ES-I3 (cell line): ENCODE measurements around the gene MS4A6E.
"Not testable (repeated sequence)": the region's sequence is repeated elsewhere in the genome, so short reads cannot be mapped to it uniquely, and the experiment has no call there.

Source experiments
- H3K36me3 ChIP-seq: 2 replicates; pipeline ENCODE4 v1.6.1; 2013; ENCODE audit warnings: mild to moderate bottlenecking, low read length, control low read depth, moderate library complexity; ENCODE audit not compliant: insufficient read depth
- H3K4me1 ChIP-seq: 2 replicates; pipeline ENCODE4 v1.6.1; 2013; ENCODE audit warnings: mild to moderate bottlenecking, control low read depth, low read length; ENCODE audit not compliant: insufficient read depth
- H3K9ac ChIP-seq: 2 replicates; pipeline ENCODE4 v1.6.1; 2013; ENCODE audit warnings: low read depth, mild to moderate bottlenecking, low read length, moderate library complexity
- H3K9me3 ChIP-seq: 2 replicates; pipeline ENCODE4 v1.6.1; 2013; ENCODE audit warnings: mild to moderate bottlenecking, low read length, moderate library complexity; ENCODE audit not compliant: control insufficient read depth, insufficient read depth

MS4A6E gene, protein sequence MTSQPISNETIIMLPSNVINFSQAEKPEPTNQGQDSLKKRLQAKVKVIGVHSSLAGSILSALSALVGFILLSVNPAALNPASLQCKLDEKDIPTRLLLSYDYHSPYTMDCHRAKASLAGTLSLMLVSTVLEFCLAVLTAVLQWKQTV

DNA sequence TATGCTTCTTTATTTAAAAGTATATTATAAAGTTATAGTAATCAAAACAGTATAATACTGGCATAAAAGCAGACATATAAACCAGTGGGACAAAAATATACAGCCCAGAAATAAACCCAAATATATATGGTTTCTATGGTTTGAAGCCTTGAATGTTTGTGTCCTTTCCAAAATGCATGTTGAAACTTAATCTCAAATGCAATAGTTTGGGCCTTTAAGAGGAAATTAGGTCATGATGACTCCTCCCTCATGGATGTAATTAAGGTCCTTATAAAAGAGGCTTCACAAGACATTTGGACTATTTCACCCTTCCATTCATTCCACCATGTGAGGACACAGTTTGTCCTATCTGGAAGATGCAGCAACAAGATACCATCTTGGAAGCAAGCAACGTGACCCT, at the start of gene MS4A6E:
MS4A6E (plus strand) TSS at position 301 of the 400 bp plus-strand sequence. CDS start 7,641 bp downstream, outside the sequence.
- no peaks in the 10 kb centered on the region for H3K9me3 ChIP-seq
- no peaks in the 10 kb centered on the region for H3K4me1 ChIP-seq
- no peak within 1 kb of the TSS for H3K9ac ChIP-seq
- no peaks in the 10 kb centered on the region for H3K36me3 ChIP-seq

DNA sequence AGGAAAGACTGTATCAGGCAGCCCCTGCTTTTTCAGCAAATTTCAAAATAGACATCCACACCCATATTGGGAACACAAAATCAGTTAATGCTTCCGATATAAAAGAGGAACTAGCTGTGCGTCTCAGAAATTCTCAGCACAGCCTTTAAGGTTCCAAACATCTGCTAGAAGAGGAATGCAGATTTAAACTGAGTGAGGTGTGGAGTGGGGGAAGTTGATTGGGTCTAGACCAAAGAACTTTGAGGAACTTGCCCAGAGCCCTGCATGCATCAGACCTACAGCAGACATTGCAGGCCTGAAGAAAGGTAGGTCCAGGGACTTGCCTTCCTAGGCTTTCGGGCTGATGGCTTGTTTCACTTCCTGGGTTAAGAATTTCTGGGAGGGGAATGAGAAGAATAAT, 46.6 kb upstream of the MS4A6E start, which contains the start of gene MS4A4A:
MS4A4A (plus strand) TSS at position 255 of the 400 bp plus-strand sequence; CDS start at position 265, 10 bp downstream.
- Histone ChIP-seq H3K9me3 (no peaks in the 10 kb centered on the region; the same call in 1 of the 2 replicates), H3K4me1 (no peaks in the 10 kb centered on the region), H3K36me3 (no peaks in the 10 kb centered on the region), H3K9ac (no peak within 1 kb of the TSS)

DNA sequence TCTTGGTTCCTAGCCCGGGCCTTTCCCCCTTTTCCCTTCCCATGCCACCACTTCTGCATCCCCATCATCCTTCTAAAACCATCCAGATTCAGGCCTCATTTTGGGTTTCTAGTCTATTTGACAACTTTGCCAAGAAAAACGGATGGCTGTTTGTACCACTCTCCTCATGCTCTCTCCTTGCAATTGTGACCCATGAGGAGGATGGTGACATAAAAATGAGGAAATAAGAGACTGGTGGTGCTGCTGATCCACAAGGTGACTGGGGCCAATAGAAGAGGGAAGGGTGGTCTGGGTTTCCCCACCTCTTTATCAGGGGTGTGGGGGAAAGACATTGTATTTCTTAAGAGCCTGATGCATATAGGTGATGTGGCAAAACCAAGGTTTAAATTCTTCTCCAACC, 45.6 kb upstream of the MS4A6E start:
- Histone ChIP-seq H3K4me1 (no peaks in the 10 kb centered on the region), H3K9me3 (no peaks in the 10 kb centered on the region; the same call in 1 of the 2 replicates), H3K36me3 (no peaks in the 10 kb centered on the region), H3K9ac (no peak overlapping the region)

- no peak overlapping the region for H3K9ac ChIP-seq
- H3K4me1 ChIP-seq, result no peaks in the 10 kb centered on the region
- H3K9me3 ChIP-seq, result no peaks in the 10 kb centered on the region
- no peaks in the 10 kb centered on the region for H3K36me3 ChIP-seq
These were observed 44.8 kb upstream of the MS4A6E start for GRCh38 chr11:60282286-60282685.

DNA sequence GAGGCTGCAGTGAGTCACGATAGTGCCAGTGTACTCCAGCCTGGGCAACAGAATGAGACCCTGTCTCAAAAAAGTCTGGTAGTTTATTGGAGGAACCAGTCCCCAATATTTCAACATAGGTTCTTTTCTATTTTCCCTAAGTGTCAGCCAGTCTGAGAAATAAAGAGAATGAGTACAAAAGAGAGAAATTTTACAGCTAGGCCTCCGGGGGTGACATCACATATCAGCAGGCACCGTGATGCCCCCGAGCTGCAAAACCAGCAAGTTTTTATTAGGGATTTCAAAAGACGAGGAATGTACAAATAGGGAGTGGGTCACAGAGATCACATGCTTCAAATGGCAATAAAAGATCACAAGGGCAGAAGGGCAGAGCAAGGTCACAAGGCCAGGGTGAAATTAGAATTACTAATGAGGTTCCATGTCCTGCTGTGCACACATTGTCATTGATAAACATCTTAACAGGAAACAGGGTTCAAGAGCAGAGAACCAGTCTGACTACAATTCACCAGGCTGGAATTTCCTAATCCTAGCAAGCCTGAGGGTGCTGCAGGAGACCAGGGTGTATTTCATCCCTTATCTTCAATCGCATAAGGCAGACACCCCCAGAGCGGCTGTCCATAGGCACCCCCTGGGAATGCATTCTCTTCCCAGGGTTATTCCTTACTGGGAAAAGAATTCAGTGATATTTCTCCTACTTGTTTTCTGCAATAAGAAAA, 41.5 kb upstream of the MS4A6E start:
- H3K9ac ChIP-seq, H3K9me3 ChIP-seq, H3K4me1 ChIP-seq, H3K36me3 ChIP-seq: not testable (repeated sequence)

- Histone ChIP-seq H3K4me1 (no peaks in the 10 kb centered on the region), H3K9me3 (no peaks in the 10 kb centered on the region; the same call in 1 of the 2 replicates), H3K9ac (no peak overlapping the region), H3K36me3 (no peaks in the 10 kb centered on the region)
These were observed 38.5 kb upstream of the MS4A6E start for GRCh38 chr11:60288531-60288930.

GRCh38 chr11:60292145-60292544, 34.9 kb upstream of the MS4A6E start:
- Histone ChIP-seq H3K9ac (no peak overlapping the region), H3K36me3 (no peaks in the 10 kb centered on the region), H3K9me3 (no peaks in the 10 kb centered on the region; the same call in 1 of the 2 replicates), H3K4me1 (no peaks in the 10 kb centered on the region)

- Histone ChIP-seq H3K9ac (no peak overlapping the region), H3K9me3 (no peaks in the 10 kb centered on the region), H3K4me1 (no peaks in the 10 kb centered on the region), H3K36me3 (no peaks in the 10 kb centered on the region)
These were observed 25.9 kb upstream of the MS4A6E start for GRCh38 chr11:60301178-60301577.

DNA sequence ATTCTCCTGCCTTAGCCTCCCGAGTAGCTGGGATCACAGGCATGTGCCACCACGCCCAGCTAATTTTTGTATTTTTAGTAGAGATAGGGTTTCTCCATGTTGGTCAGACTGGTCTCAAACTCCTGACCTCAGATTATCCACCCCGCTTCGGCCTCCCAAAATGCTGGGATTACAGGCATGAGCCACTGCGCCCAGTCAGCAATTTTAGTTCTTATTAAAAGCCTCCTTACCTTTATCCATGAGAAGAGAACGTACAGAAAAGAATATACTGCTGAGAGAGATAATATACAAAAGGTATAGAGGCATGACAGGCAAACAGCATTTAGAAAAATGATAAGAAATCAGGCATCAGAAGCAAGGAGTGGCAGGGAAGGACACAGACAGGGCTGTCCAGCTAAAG, 25.2 kb upstream of the MS4A6E start:
- not testable (repeated sequence) for H3K9ac ChIP-seq, H3K36me3 ChIP-seq, H3K4me1 ChIP-seq, H3K9me3 ChIP-seq

- Histone ChIP-seq H3K36me3 (no peaks in the 10 kb centered on the region), H3K9me3 (no peaks in the 10 kb centered on the region), H3K4me1 (no peaks in the 10 kb centered on the region), H3K9ac (no peak overlapping the region)
These were observed 23.4 kb upstream of the MS4A6E start for GRCh38 chr11:60303661-60304060.

GRCh38 chr11:60305906-60306619, 21.0 kb upstream of the MS4A6E start:
- no peaks in the 10 kb centered on the region for H3K36me3 ChIP-seq
- H3K9ac ChIP-seq, result no peak overlapping the region
- H3K9me3 ChIP-seq, result no peaks in the 10 kb centered on the region
- no peaks in the 10 kb centered on the region for H3K4me1 ChIP-seq

DNA sequence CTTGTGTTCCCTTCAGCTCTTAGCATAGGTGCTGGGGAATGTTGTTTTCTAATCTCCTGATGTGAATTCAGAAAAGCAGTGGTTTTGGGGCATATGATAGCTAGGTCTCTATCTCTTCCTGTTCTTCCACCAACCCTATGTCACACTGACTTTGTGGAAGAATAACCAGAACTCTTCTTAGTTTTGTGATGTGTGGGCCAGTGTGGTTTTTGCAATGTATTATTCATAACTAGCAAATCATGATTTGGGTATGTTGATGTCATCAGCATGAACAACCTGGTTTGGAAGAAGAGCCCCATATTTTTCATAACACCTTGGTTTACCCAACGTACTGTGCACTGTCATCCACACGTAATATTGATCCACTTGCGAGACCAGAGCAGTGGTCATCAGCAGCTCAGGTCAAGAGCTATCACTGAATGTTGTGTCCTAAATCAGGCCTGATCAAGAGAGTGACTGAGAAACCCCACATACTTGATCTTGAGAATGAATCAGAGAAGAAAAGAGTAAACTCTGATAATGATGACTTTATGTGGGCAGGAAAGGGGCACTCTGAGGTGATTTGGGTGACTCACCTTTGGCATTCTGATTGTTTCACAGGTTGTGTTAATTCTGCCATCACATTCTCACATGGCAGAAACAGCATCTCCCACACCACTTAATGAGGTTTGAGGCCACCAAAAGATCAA, 19.4 kb upstream of the MS4A6E start:
- Histone ChIP-seq H3K36me3 (no peaks in the 10 kb centered on the region), H3K9me3 (no peaks in the 10 kb centered on the region), H3K9ac (no peak overlapping the region), H3K4me1 (no peaks in the 10 kb centered on the region)

- no peak overlapping the region for H3K9ac ChIP-seq
These were observed 16.6 kb upstream of the MS4A6E start for GRCh38 chr11:60310407-60310998.

DNA sequence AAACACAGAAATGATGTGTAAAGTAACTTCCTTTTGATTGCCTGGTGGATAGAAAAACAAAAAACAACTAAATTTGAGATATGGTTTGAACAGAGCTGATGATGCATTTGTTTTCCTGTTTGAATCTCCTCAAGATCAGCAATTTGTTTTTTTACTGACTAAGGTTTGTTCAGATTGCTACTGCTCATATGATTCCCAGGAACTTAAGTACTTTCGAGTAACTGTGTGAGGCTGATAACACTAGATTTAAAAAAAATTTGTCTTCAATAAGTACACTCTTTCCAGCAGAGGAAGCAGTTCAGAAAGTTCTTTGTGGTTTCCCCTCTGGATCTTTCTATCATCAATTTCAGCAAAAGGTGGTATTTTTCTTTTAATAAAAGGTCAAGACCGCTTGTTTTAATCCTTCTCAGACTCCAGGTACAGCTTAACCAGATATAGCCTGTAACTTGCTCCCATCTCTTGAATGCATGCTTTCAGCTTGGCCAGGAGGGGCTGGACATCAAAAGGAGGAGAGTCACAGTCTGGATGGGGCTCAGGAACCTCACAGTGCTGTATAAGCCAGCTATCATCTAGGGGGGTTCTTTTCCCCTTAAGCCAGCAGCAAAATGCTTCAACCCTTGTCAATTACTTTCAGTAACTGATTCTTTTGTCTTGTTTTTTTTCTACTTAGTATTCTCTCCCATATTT, 12.3 kb upstream of the MS4A6E start:
- Histone ChIP-seq H3K9me3 (no peaks in the 10 kb centered on the region), H3K4me1 (no peaks in the 10 kb centered on the region), H3K36me3 (no peaks in the 10 kb centered on the region), H3K9ac (no peak overlapping the region)

More at GRCh38 chr11:60310407-60310998, 16.6 kb upstream of the MS4A6E start:
- Histone ChIP-seq H3K4me1 (no peaks in the 10 kb centered on the region), H3K9me3 (no peaks in the 10 kb centered on the region), H3K36me3 (no peaks in the 10 kb centered on the region)
